CD1c-positive myeloid dendritic cell (primary cell): ENCODE data around the gene KCNK6.
A peak's percentile ranks its signal among the peaks of the same experiment; 100 is the strongest.
"Not testable (repeated sequence)": the region's sequence is repeated elsewhere in the genome, so short reads cannot be mapped to it uniquely, and the experiment has no call there.

Experiments used
- DNase-seq: peaks from one replicate; pipeline ENCODE4 v3.0.0-alpha.2; 2016; ENCODE audit errors: extremely low spot score

KCNK6 gene

GRCh38 chr19:38361633-38362075 lies 42.0 kb downstream of the KCNK6 start:
- peak; percentile 88 for DNase-seq

DNA sequence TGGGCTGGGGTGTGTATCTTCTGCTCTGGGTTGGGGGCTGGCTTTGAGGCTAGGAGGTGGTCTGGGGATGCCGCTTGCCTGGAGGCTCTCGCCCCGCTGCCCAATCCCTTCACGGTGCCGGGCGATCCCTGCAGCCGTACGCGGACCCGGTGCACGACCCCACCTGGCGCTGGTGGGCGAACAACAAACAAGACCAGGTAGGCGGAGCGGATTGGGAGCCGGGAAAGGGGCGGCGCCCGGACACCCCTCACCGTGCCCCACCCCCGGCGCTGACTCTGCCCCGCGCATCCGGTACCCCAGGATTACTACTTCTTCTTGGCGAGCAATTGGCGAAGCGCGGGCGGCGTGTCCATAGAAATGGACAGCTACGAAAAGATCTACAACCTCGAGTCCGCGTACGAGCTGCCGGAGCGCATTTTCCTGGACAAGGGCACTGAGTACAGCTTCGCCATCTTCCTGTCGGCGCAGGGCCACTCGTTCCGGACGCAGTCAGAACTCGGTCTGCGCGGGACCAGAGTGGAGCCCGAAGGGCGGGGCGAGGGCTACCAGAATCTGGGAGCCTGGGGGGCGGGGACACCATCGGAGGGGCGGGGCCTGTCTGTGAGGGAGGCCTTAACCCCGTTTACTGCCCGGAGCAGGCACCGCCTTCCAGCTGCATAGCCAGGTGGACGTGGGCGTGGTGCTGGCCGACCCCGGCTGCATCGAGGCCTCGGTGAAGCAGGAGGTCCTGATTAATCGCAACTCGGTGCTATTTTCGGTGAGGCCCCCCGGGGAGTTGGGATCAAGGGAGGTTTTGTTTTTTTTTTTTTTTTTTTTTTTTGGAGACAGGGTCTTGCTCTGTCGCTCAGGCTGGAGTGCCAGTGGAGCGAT lies 42.7 kb downstream of the KCNK6 start:
- DNase-seq, result peak; percentile 86

DNA sequence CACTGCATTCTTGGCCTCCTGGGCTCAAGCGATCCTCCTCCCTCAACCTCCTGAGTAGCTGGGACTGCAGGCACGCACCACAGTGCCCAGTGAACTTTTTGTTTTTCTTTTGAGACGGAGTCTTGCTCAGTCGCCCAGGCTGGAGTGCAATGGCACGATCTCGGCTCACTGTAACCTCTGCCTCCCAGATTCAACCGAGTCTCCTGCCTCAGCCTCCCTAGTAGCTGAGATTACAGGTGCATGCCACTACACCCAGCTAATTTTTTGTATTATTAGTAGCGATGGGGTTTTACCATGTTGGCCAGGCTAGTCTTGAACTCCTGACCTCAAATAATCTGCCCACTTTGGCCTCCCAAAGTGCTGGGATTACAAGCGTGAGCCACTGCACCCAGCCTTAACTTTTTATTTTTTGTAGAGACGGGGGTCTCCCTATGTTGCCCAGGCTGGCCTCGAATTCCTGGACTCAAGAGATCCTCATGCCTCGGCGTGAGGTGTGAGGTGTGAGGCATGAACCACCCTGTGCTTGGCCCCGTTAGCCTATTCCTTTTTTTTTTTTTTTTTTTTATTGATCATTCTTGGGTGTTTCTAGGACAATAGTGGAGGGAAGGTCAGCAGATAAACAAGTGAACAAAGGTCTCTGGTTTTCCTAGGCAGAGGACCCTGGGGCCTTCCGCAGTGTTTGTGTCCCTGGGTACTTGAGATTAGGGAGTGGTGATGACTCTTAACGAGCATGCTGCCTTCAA lies 43.5 kb downstream of the KCNK6 start:
- DNase-seq, result not testable (repeated sequence)

- no peak for DNase-seq
Measured at GRCh38 chr19:38367041-38367440, 47.4 kb downstream of the KCNK6 start.

- no peak for DNase-seq
Measured at GRCh38 chr19:38369584-38369983, 49.9 kb downstream of the KCNK6 start.

DNA sequence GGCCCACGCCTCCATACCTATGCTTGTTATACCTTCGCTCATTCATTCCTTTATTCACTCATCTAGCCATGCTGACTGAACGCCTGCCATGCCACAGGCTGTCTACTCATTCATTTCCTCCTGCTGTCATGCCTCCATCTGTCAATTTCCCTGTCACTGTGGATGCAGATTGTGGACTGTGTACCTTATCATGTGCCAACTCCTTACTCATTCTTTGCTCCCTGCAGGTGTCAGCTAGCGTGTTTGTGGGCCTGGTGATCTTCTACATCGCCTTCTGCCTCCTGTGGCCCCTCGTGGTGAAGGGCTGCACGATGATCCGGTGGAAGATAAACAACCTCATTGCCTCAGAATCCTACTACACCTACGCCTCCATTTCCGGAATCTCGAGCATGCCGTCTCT lies 50.7 kb downstream of the KCNK6 start:
- DNase-seq, result no peak

- DNase-seq, result no peak
Measured at GRCh38 chr19:38371081-38371480, 51.4 kb downstream of the KCNK6 start.

GRCh38 chr19:38373907-38374331 lies 54.3 kb downstream of the KCNK6 start:
- no peak for DNase-seq

DNA sequence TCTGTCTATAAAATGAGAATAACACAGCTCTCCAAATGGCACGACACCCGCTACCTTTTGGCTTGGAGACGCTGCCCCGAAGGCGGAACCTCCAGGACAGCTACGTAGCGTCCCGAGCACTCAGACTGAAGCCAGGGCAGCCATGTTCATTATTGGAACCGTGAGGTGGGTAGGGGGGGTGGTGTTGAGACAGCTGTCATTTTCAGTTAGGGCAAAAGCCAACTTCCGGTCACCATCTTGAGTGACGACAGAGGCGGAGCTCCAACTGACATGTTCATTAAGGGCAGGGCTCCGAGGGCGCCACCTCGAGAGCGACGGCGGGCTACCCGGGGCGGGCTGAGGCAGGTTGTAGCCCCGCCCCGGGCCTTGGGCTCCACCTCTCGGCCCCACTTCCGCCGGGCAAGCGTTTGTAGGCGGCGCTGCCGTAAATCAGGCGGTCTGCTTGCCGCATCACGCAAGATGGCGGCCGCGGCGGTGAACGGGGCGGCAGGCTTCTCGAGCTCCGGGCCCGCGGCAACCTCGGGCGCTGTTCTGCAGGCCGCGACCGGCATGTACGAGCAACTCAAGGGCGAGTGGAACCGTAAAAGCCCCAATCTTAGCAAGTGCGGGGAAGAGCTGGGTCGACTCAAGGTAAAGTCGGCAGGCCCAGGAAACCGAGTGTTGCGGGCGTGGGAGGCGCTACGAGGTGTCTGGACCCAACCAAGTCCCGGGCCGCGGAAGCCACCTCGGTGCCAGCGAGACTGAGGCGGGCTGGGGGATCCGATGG lies 54.9 kb downstream of the KCNK6 start, which contains the start of gene PSMD8:
Gene PSMD8 (plus strand): TSS at position 240 of the 766 bp plus-strand sequence. CDS start 31 bp downstream, at position 271.
- peak; percentile 99 for DNase-seq

DNA sequence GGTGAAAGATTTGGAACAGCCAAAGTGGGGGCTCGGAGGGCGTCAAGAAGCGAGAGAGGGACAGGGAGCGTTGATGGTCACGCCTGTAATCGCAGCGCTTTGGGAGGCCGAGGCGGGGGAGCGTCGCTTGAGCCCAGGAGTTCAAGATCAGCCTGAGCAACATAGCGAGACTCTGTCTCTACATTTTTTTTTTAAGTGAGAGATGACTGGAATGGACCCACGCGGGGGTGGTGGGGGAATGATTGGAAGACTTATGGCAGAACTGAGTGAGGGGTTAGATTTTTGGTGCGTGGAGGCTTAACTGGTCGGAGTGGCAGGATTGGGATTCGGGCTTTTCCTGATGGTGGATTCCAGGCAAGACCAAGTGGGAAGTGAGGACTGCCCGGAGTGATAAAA lies 55.5 kb downstream of the KCNK6 start:
- no peak for DNase-seq

- no peak for DNase-seq
Measured at GRCh38 chr19:38375748-38376147, 56.1 kb downstream of the KCNK6 start.

- no peak for DNase-seq
Measured at GRCh38 chr19:38376576-38376975, 56.9 kb downstream of the KCNK6 start.

- DNase-seq, result no peak
Measured at GRCh38 chr19:38377052-38377451, 57.4 kb downstream of the KCNK6 start.

- no peak for DNase-seq
Measured at GRCh38 chr19:38378866-38379265, 59.2 kb downstream of the KCNK6 start.

DNA sequence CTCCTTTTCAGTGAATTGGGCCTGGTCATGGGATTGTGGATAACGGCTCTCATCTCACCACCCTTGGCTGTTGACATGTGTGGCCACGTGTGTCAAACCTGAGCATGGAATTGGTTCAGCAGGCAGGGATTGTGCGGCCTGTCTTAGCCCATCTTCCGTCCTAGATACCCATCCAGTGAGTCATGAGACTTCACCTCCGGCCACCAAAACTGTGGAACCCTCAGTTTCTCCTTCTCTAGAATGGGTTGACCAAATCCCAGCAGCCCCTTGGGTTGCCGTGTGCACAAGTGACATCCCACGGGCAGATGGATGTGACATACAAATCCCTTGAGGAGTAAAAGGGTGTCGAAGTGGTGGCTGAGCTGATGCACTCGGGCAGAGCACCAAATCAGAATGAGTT lies 61.5 kb downstream of the KCNK6 start:
- DNase-seq, result no peak
